HG03457 (cell line): ENCODE data around the gene COPB1.

Source experiments
- ATAC-seq: cut with Tn5 transposase; IDR thresholded peaks from one replicate; pipeline ENCODE4 v1.9.1; 2021; ENCODE audit warnings: moderate number of reproducible peaks; ENCODE audit not compliant: unreplicated experiment

COPB1 gene

GRCh38 chr11:14513800-14514199, 14.2 kb upstream of the COPB1 start:
- no peak for ATAC-seq

DNA sequence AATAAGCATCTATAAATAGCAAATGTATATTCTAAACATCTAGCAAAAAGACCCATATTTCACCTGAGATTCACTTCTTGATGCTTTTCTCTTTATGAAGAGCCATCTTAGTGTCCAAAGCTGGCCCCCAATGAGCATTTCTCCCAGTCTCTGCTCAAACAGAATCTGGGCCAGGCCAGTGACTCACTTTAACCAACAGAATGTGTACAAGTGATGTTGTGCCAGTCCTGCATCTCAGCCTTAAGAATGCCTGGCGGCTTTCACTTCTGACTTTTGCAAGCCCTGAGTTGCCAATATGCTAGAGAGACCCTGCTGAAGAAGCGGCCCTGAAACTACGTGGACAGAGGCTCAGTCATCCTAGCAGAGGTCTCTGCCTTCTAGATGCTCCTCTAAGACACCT, 6.9 kb upstream of the COPB1 start:
- ATAC-seq, result no peak

- ATAC-seq, result no peak
These were observed 3.4 kb upstream of the COPB1 start for GRCh38 chr11:14503023-14503422.

DNA sequence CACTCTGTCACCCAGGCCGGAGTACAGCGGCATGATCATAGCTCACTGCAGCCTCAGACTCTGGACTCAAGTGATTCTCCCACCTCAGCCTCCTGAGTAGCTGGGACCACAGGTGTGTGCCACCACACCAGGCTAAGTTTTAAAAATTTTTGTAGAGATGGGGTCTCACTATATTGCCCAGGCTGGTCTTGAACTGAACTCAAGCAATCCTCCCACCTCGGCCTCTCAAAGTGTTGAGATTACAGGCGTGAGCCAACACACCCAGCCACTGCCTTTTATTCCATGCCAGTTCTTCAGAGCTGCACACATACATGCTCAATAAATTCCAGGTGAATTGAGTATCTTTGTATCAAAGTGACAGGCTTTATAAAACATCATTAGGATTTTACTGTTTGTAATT, 2.4 kb upstream of the COPB1 start:
- no peak for ATAC-seq

- peak; percentile 30 for ATAC-seq
These were observed 605 bp upstream of the COPB1 start for GRCh38 chr11:14500181-14500651.

GRCh38 chr11:14499178-14499559, 442 bp downstream of the COPB1 start:
- no peak for ATAC-seq

DNA sequence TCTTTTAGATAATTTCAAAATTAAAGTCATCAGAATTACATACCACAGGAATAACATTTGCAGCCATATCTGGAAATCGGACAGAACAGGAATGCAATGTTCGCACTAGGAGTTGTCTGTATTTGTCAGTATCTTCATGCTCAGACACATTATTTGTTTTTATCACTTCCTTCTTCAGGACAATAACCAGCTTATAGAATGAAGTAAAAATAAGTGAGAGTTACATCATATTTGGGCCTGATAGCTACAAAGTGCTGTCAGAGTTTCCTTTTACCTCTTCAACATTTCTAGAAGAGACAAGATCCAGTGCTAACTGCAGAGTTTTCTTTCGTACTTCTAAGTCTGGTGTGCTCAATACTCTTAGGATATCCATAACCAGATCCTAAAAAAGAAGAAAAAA, 18.9 kb downstream of the COPB1 start:
- ATAC-seq, result no peak

DNA sequence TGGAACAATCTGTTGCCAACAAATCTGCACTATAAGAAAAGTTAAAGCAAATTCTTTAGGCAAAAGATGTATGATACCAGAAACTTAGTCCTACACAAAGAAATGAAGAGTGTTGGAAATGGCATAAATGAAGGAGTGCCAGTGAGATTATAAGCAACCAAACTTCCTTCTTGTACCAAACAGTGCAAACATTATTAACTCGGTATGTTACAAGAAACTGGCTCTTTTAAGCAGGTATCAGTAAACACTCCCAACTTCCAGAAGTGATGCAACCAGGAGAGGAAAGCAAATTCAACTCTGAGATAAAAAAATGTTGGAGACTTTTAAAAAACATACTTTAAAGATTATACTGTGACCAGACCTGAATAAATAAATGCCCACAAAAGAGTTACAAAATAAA, 28.5 kb downstream of the COPB1 start:
- ATAC-seq, result no peak

- no peak for ATAC-seq
These were observed 36.0 kb downstream of the COPB1 start for GRCh38 chr11:14463623-14464022.

GRCh38 chr11:14460147-14460546, 39.5 kb downstream of the COPB1 start:
- ATAC-seq, result no peak

- ATAC-seq, result no peak
These were observed 41.2 kb downstream of the COPB1 start for GRCh38 chr11:14458377-14458776.

GRCh38 chr11:14455648-14456430, 43.8 kb downstream of the COPB1 start:
- ATAC-seq, result no peak

DNA sequence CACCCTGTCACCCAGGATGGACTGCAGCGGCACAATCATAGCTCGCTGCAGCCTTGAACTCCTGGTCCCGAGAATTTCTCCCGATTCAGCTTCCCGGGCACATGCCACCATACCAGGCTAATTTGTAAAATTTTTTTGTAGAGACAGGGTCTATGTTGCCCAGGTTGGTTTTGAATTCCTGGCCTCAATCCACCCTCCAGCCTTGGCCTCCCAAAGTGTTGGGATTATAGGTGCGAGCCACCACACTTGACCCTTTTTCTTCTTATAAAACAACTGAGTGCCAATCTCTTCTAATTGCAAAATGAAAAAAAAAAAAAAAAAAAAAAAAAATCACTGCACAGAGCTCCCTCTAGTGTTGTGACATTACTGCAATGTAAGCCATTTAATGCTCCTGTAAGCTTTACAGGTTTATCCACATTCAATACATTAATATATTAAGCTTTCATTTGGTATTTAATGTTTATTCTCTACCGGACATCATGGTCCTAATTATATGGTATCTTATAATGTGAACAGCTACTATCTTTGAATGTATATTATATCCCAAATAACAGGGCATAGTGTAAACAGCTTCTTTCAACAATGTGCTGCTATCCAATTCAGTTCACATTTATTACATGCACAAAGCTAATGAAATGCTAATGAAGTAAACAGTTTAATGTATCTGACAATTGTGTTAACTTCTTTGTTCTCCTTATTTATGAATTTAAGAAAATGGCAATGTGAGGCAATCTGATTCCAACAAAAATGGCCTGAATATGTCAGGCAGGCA, 44.6 kb downstream of the COPB1 start:
- no peak for ATAC-seq

- ATAC-seq, result no peak
These were observed 47.8 kb downstream of the COPB1 start for GRCh38 chr11:14451825-14452224.

- no peak for ATAC-seq
These were observed 50.3 kb downstream of the COPB1 start for GRCh38 chr11:14449302-14449714.

DNA sequence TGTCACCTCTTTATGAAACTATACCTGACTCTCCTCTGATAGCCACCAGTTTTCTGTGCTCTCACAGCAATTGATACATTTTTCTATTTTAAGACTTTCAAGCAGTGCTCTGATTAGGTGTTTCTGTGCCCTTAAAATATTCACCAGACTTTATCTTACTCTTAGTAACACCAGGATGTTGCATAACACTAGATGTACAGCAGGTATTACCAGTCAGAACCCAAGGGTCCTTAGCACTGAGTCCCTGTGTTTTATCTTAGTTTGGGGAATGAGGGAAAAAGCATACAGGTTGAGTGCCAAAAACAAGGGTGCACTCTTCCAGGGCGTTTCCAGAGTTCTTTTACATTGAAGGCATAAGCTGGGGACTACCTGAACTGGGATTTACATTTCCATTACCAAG, 51.4 kb downstream of the COPB1 start:
- ATAC-seq, result no peak

GRCh38 chr11:14446701-14447169, 52.9 kb downstream of the COPB1 start:
- no peak for ATAC-seq

- no peak for ATAC-seq
These were observed 53.8 kb downstream of the COPB1 start for GRCh38 chr11:14445542-14446530.

DNA sequence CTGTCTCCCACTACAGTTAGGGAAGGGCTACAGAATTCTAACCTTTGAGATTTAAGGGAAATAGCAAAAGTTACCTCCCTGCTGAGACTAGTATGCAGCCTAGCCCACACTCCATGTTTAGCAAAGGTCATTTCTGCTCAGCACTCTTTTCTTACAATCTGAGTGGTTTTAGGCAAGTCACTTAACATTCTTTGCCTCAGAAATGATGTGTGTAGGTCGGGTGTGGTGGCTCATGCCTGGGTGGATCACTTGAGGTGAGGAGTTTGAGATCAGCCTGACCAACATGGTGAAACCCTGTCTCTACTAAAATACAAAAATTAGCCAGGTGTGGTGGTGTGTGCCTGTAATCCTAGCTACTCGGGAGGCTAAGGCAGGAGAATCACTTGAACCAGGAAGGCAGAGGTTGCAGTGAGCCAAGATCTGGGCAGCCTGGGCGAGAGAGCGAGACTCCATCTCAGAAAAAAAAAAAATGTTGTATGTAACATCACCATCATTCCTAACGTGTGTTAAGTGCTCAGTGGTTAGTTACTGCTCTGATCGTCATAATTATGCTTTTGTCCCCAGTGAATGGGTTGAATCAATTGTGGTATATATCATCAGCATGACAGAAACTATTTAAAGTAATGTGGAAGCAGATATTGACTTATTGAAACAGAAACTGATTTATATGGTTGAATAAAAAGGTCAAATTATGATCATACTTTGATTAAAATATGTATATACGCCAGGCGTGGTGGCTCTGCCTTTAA, 55.0 kb downstream of the COPB1 start:
- ATAC-seq, result no peak

DNA sequence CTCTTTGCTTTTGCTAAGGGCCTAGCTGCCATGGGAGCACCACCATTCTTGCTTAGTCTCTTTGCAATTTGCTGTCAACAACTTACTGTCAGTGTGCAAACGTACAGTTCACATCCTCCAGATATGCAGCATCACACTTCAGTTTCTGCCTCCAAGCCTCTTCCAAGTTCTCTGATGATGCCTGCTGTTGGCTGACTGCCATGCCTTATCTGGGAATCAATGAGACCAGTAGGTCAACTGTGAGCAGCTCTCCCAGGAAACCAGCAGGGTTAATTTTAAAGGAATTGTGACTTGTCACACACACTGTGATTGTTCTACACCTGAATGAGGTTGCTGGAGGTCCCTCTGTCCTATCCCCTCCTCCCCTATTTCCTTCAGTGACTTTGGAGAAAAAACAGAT, 56.0 kb downstream of the COPB1 start:
- no peak for ATAC-seq
